A549 (cell line): Measurements from ENCODE around the gene STIM1. TPM values are rescaled to one million over a fixed set of nuclear protein-coding genes. Genes with fewer than 3 reads are reported as not detected.
"Not testable (repeated sequence)": the region's sequence is repeated elsewhere in the genome, so short reads cannot be mapped to it uniquely, and the experiment has no call there.

ENCODE experiments used
- ATAC-seq, 2 experiments: fragments of 200-7000 bp in 1 of 2; fragments of >200 bp in 1 of 2; cut with Nextera tagmentation in 1 of 2; cut with Tn5 transposase in 1 of 2; 3 replicates each; pipeline versions ENCODE4 v1.8.0 to v1.9.1; 2018 to 2020; ENCODE audit warnings: mild to moderate bottlenecking in 1 of 2, moderate library complexity in 1 of 2
- CTCF ChIA-PET: fragments of 300-600 bp; sonication (Branson Sonifier 250); formaldehyde crosslinking; extraction: SDS; loops from one replicate; lab custom pipeline; 2021; ENCODE audit warnings: antibody characterized with exemption, inconsistent platforms; lab: Yijun Ruan, JAX
- POLR2A ChIA-PET: fragments of 350-600 bp; formaldehyde crosslinking; extraction: SDS; loops from one replicate; lab custom pipeline; 2021; ENCODE audit warnings: antibody characterized with exemption, inconsistent platforms; lab: Yijun Ruan, JAX
- DNase-seq, 2 experiments: peaks; one replicate each; pipeline versions ENCODE4 v3.0.0 to v3.0.0-alpha.2; 2011 to 2016; ENCODE audit warnings: low read depth in 1 of 2, low spot score in 1 of 2
- FAIRE-seq: peaks from 2 replicates; lab custom pipeline; 2011; peaks lifted over from hg19 to GRCh38; lab: Jason Lieb, UNC
- H3K27ac ChIP-seq, 2 experiments: fragments of >200 bp; sonication (Bioruptor Twin); formaldehyde crosslinking; 3 replicates each; pipeline ENCODE4 v1.5.1; 2016 to 2017
- H3K4me1 ChIP-seq: fragments of >200 bp; sonication (Bioruptor Twin); formaldehyde crosslinking; 3 replicates; pipeline ENCODE4 v1.6.1; 2016
- H3K4me2 ChIP-seq: fragments of >200 bp; sonication (Bioruptor Twin); formaldehyde crosslinking; 3 replicates; pipeline ENCODE4 v1.6.1; 2016
- H3K4me3 ChIP-seq: fragments of >200 bp; sonication (Bioruptor Twin); formaldehyde crosslinking; 3 replicates; pipeline ENCODE4 v1.5.1; 2016
- H3K9me3 ChIP-seq: fragments of >200 bp; sonication (Bioruptor Twin); formaldehyde crosslinking; 3 replicates; pipeline ENCODE4 v1.6.1; 2016
- EHF ChIP-seq: fragments of 250-450 bp; sonication (Bioruptor Pico); IDR thresholded peaks from 2 replicates; pipeline ENCODE4 v1.5.0; 2020; ENCODE audit warnings: mild to moderate bottlenecking
- FOXS1 ChIP-seq: fragments of 250-450 bp; sonication (Bioruptor Pico); IDR thresholded peaks from 2 replicates; pipeline ENCODE4 v1.5.0; 2020; ENCODE audit warnings: mild to moderate bottlenecking, moderate library complexity
- GATA3 ChIP-seq: IDR thresholded peaks from 2 replicates; pipeline ENCODE4 v1.6.1; 2012; ENCODE audit warnings: borderline replicate concordance
- HEYL ChIP-seq: fragments of 250-450 bp; sonication (Bioruptor Pico); IDR thresholded peaks from 2 replicates; pipeline ENCODE4 v1.8.0; 2021; ENCODE audit warnings: mild to moderate bottlenecking, moderate library complexity
- MYC ChIP-seq: IDR thresholded peaks from 2 replicates; pipeline ENCODE4 v1.6.1; 2012; ENCODE audit warnings: mild to moderate bottlenecking, inconsistent platforms, low read length, improper control_type of control experiment, borderline replicate concordance
- NR3C1 ChIP-seq: fragments of >200 bp; sonication (Bioruptor Twin); formaldehyde crosslinking; IDR thresholded peaks from 3 replicates; pipeline ENCODE4 v1.6.1; 2017
- POLR2AphosphoS2 ChIP-seq: conservative IDR thresholded peaks from 2 replicates; pipeline ENCODE4 v1.6.1; 2012; ENCODE audit warnings: low read length, improper control_type of control experiment, inconsistent platforms
- RARB ChIP-seq: fragments of 250-450 bp; sonication (Bioruptor Pico); IDR thresholded peaks from 2 replicates; pipeline ENCODE4 v1.8.0; 2021; ENCODE audit warnings: mild to moderate bottlenecking, moderate library complexity
- RCOR1 ChIP-seq: fragments of 150-350 bp; IDR thresholded peaks from 2 replicates; pipeline ENCODE4 v1.6.1; 2014; ENCODE audit warnings: antibody characterized with exemption, low read length, low read depth
- RFX5 ChIP-seq: fragments of 450-650 bp; IDR thresholded peaks from 2 replicates; pipeline ENCODE4 v1.7.1; 2014; ENCODE audit warnings: antibody characterized with exemption, mild to moderate bottlenecking, moderate library complexity
- SMC3 ChIP-seq: fragments of >200 bp; sonication (Bioruptor Twin); formaldehyde crosslinking; IDR thresholded peaks from 3 replicates; pipeline ENCODE4 v1.6.1; 2018; ENCODE audit warnings: inconsistent platforms
- ZSCAN20 ChIP-seq: fragments of 250-450 bp; sonication (Bioruptor Pico); IDR thresholded peaks from 2 replicates; pipeline ENCODE4 v1.8.0; 2022; ENCODE audit warnings: mild to moderate bottlenecking, moderate library complexity
- WGBS: methylation state at CpG from one replicate; pipeline ENCODE4 v1.1.6; 2017; ENCODE audit errors: missing lambda C conversion rate; 5-methylcytosine and 5-hydroxymethylcytosine counted together
- polyA plus RNA-seq, 4 experiments: library from polyadenylated mRNA; depleted of rRNA in 3 of 4; stranded (reverse); fragments of >200 nt; fragmentation: RNase III in 1 of 4; extraction: RNeasy Plus Mini Kit Qiagen cat#74134 plus additional on column Dnase treatment in 1 of 4; gene quantifications; 2 replicates in 3 of 4; 3 replicates in 1 of 4; pipeline ENCODE4 v1.2.3, GENCODE V29; 2011 to 2017
- TF ChIP-seq, protein P1 (sequence below): fragments of 200-600 bp; sonication (generic); IDR thresholded peaks from 2 replicates; pipeline ENCODE4 v1.6.1; 2016; ENCODE audit warnings: antibody characterized with exemption, mild to moderate bottlenecking, moderate library complexity
- TF ChIP-seq, protein P2 (sequence below): fragments of 250-450 bp; sonication (Bioruptor Pico); IDR thresholded peaks from 2 replicates; pipeline ENCODE4 v1.5.0; 2020; ENCODE audit warnings: low read depth, mild to moderate bottlenecking, moderate library complexity

The STIM1 gene
- polyA plus RNA-seq, 2 of the 4 experiments (the other 2 are of a cell fraction) = 35.2 to 38.7 TPM

DNA sequence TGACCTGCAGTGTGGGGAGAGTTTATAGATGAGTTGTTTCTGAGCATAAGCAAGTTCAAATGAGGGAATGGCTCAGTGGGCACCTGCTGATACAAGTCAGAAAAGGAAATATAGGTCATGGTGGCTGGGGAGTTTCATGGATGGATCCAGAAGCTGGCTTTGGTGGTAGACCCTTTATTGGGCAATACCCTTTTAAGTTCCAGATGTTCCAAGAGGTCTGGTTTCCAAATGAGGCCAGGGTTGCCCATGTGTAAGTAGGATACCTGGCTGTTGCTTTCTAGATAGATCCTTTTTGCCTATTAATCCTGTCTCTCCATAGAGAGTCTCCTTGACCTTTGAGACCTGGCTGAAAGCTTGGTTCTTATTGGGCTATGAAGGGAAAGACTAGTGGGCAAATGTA is 2.2 kb downstream of the STIM1 start:
- ATAC-seq = no peak
- Histone ChIP-seq H3K27ac (no peak overlapping the region), H3K9me3 (no peaks in the 10 kb centered on the region), H3K4me2 (peak overlapping the region; percentile 97), H3K4me1 (peaks cover 56% of the 10 kb centered on the region), H3K4me3 (no peak overlapping the region)
- DNase-seq = no peak
- CTCF ChIA-PET = interaction anchor here (1.3 to 27.8 kb wide), 3 partner anchors 8 to 212 kb away, joined by 3 to 919 read pairs (median 20); no protein-coding TSS in a partner anchor
- POLR2A ChIA-PET = no interaction called here
- FAIRE-seq = no peak
- TF ChIP-seq RFX5 (no peak), RCOR1 (no peak), NR3C1 (no peak), HEYL (CRISPR knock-in tag) (no peak)

DNA sequence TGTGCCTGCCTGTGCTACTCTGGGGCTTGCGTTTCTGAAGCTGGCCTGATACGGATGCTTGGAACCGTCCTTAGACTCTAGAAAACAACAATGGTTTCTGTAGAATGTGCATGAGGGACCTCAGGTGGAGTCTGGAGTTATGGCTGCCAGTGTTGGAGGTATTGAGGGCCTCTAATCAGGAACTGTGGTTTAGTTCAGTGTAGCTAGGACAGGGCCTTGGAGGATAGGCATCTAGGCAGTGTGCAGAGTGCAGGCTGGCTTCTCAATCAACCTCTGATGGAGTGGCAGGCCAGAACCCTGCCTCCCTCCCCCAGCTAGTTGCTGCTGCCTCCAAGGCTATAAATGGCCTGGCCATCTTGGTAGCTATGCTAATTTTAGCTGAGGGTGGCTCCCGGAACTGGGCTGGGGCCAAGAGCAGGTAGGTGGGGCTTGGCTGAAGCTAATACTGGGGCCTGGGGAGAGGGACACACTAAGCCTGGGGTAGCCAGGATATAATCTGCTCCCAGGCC is 4.0 kb downstream of the STIM1 start:
- ChIA-PET POLR2A (no interaction called here), CTCF (interaction anchor here (1.3 to 27.8 kb wide), 3 partner anchors 10 to 210 kb away, joined by 4 to 919 read pairs (median 20); no protein-coding TSS in a partner anchor)
- DNase-seq (no peak), ATAC-seq (no peak), FAIRE-seq (no peak)
- WGBS = 76% methylated on average over 4 of the region's 4 CpGs
- H3K4me3 ChIP-seq = no peak overlapping the region
- peaks cover 52% of the 10 kb centered on the region for H3K4me1 ChIP-seq
- H3K27ac ChIP-seq = peak overlapping the region in 1 of 2 experiments; percentile 39; a peak in 1 of 6 replicates
- H3K9me3 ChIP-seq = no peaks in the 10 kb centered on the region
- TF ChIP-seq, protein P1, sequence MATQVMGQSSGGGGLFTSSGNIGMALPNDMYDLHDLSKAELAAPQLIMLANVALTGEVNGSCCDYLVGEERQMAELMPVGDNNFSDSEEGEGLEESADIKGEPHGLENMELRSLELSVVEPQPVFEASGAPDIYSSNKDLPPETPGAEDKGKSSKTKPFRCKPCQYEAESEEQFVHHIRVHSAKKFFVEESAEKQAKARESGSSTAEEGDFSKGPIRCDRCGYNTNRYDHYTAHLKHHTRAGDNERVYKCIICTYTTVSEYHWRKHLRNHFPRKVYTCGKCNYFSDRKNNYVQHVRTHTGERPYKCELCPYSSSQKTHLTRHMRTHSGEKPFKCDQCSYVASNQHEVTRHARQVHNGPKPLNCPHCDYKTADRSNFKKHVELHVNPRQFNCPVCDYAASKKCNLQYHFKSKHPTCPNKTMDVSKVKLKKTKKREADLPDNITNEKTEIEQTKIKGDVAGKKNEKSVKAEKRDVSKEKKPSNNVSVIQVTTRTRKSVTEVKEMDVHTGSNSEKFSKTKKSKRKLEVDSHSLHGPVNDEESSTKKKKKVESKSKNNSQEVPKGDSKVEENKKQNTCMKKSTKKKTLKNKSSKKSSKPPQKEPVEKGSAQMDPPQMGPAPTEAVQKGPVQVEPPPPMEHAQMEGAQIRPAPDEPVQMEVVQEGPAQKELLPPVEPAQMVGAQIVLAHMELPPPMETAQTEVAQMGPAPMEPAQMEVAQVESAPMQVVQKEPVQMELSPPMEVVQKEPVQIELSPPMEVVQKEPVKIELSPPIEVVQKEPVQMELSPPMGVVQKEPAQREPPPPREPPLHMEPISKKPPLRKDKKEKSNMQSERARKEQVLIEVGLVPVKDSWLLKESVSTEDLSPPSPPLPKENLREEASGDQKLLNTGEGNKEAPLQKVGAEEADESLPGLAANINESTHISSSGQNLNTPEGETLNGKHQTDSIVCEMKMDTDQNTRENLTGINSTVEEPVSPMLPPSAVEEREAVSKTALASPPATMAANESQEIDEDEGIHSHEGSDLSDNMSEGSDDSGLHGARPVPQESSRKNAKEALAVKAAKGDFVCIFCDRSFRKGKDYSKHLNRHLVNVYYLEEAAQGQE = no peak
- TF ChIP-seq GATA3 (no peak), MYC (no peak), RARB (CRISPR knock-in tag) (no peak), ZSCAN20 (no peak), SMC3 (no peak), EHF (CRISPR knock-in tag) (no peak), FOXS1 (CRISPR knock-in tag) (no peak)
- TF ChIP-seq, protein P2, sequence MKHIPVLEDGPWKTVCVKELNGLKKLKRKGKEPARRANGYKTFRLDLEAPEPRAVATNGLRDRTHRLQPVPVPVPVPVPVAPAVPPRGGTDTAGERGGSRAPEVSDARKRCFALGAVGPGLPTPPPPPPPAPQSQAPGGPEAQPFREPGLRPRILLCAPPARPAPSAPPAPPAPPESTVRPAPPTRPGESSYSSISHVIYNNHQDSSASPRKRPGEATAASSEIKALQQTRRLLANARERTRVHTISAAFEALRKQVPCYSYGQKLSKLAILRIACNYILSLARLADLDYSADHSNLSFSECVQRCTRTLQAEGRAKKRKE = no peak
- peak overlapping the region; percentile 45 for H3K4me2 ChIP-seq

DNA sequence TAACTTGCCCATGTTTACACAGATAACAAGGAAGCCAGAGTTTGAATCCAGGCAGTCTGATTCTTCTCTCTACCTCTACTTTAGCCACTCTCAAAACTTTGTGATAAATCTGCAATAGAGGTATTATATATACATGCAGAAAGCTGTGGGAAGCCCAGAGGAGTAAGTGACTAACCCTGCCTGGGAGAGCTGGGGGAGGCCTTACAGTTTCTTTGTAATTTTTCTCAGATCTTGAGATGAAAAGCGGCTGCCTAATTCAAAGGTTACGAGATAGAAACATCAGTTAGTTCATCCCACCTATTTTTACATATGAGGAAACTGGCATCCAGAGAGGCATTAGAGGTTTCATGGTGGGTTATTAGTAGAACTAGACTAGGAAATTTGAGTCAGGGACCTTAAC is 4.9 kb downstream of the STIM1 start:
- WGBS = 96% methylated on average over 2 of the region's 2 CpGs
- Histone ChIP-seq H3K4me3 (no peak overlapping the region), H3K9me3 (no peaks in the 10 kb centered on the region), H3K4me1 (peaks cover 53% of the 10 kb centered on the region), H3K4me2 (no peak overlapping the region), H3K27ac (no peak overlapping the region)
- ATAC-seq = no peak
- DNase-seq = no peak
- TF ChIP-seq MYC (no peak), FOXS1 (CRISPR knock-in tag) (no peak), POLR2AphosphoS2 (no peak)
- ChIA-PET POLR2A (no interaction called here), CTCF (interaction anchor here (0.6 to 27.8 kb wide), 3 partner anchors 11 to 209 kb away, joined by 3 to 919 read pairs (median 20); no protein-coding TSS in a partner anchor)
- FAIRE-seq = no peak

DNA sequence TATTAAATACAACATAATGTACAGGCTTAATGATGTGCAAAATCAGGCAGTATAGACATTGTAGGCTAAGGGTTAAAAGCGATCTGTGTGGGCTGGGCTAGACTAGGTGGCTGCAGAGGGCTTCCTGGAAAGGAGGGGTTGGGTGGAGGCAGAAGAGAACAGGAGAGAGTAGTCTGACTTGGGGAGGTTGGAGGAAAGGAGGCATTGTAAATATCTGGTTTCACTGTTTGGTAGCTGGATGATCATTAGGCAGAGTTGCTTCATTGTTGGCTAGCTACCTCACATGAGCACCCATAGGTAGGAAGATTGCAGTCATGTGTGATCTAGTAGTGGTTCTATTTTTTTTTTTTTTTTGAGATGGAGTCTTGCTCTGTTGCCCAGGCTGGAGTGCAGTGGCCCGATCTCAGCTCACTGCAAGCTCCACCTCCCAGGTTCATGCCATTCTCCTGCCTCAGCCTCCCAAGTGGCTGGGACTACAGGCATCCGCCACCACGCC is 5.5 kb downstream of the STIM1 start:
- DNase-seq, ATAC-seq, H3K4me3 ChIP-seq, POLR2A ChIA-PET, FAIRE-seq, H3K4me2 ChIP-seq, H3K9me3 ChIP-seq: not testable (repeated sequence)
- WGBS = 93% methylated on average over 4 of the region's 4 CpGs
- 0 out of 6 replicates have a peak overlapping the region, but pooled peaks of 1 of the 2 experiments have one; percentile 2 for H3K27ac ChIP-seq
- CTCF ChIA-PET = interaction anchor here (0.6 to 27.8 kb wide), 2 partner anchors 50 to 209 kb away, joined by 3 to 919 read pairs; no protein-coding TSS in a partner anchor
- H3K4me1 ChIP-seq = peaks cover 59% of the 10 kb centered on the region
